Activated T-cell treated with anti-CD3 and anti-CD28 coated beads, Interleukin-2, amount 50 U/mL, for 48 hours (primary cell): ENCODE measurements around the gene ZBTB17.

ENCODE experiments used
- DNase-seq, 2 experiments: peaks; one replicate each; pipeline ENCODE4 v3.0.0-alpha.2; 2020

The ZBTB17 gene

GRCh38 chr1:15946571-15947381 lies 29.1 kb downstream of the ZBTB17 start:
- peak in 1 of 2 experiments; percentile 17 for DNase-seq

- DNase-seq: peak; percentile 15 to 16
Observed at GRCh38 chr1:15945832-15946448, 30.0 kb downstream of the ZBTB17 start.

GRCh38 chr1:15945011-15945831 lies 30.7 kb downstream of the ZBTB17 start:
- peak; percentile 16 for DNase-seq

GRCh38 chr1:15944308-15945010 lies 31.4 kb downstream of the ZBTB17 start:
- peak; percentile 16 to 17 for DNase-seq

- DNase-seq: peak in 1 of 2 experiments; percentile 19
Observed at GRCh38 chr1:15943992-15944307, 32.0 kb downstream of the ZBTB17 start.

GRCh38 chr1:15943328-15943991 lies 32.4 kb downstream of the ZBTB17 start:
- DNase-seq: peak in 1 of 2 experiments; percentile 18

- peak in 1 of 2 experiments; percentile 15 for DNase-seq
Observed at GRCh38 chr1:15942661-15943327, 33.1 kb downstream of the ZBTB17 start.

GRCh38 chr1:15941899-15942660 lies 33.8 kb downstream of the ZBTB17 start:
- DNase-seq: peak; percentile 16 to 17

- peak; percentile 19 to 23 for DNase-seq
Observed at GRCh38 chr1:15941044-15941840, 34.7 kb downstream of the ZBTB17 start.

GRCh38 chr1:15940110-15941043 lies 35.5 kb downstream of the ZBTB17 start:
- DNase-seq: peak in 1 of 2 experiments; percentile 18

- DNase-seq: peak; percentile 22 to 25
Observed at GRCh38 chr1:15939181-15940109, 36.5 kb downstream of the ZBTB17 start.

- DNase-seq: peak in 1 of 2 experiments; percentile 22
Observed at GRCh38 chr1:15938628-15939161, 37.2 kb downstream of the ZBTB17 start.

- peak; percentile 24 to 31 for DNase-seq
Observed at GRCh38 chr1:15937706-15938168, 38.2 kb downstream of the ZBTB17 start.

- peak in 1 of 2 experiments; percentile 17 for DNase-seq
Observed at GRCh38 chr1:15937146-15937545, 38.8 kb downstream of the ZBTB17 start.

GRCh38 chr1:15936025-15936424 lies 39.9 kb downstream of the ZBTB17 start:
- peak in 1 of 2 experiments; percentile 14 for DNase-seq

GRCh38 chr1:15935056-15935950 lies 40.6 kb downstream of the ZBTB17 start:
- DNase-seq: no peak
